Measurements from ENCODE around the gene ATRN. TPM values are rescaled to one million over a fixed set of nuclear protein-coding genes. Genes with fewer than 3 reads are reported as not detected.

ATRN gene
- polyA plus RNA-seq, 1 donor (not counting 4 experiments of a cell fraction or from before 2014, with no cell fraction given), result 49.9 TPM

DNA sequence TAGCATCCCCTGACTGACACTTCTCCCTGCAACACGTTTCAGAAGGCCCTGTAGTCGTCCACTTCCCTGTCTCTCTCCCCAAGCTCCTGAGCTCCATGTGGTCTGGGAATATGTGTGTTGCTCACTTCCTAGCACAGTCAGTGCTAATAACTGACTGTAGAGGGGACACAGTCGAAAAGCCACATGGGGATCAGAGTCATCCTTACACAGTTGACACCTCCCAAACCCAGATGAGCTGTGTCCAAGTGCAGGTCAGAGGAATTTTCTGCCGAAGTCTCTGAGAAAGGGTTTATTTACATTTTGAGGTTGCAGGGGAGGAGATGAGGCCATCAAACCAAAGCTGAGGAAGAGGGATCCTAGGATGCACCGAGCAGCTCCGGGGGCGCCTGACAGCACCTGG is 214.5 kb downstream of the ATRN start:
- no peak for FAIRE-seq

GRCh38 chr20:3686421-3686820 is 215.6 kb downstream of the ATRN start:
- Histone ChIP-seq H3K9ac (ENCODE audit: control insufficient read depth, extremely low read depth, insufficient read depth, low read length) (no peak overlapping the region), H3K36me3 (ENCODE audit: control insufficient read depth in 2 of 2, extremely low read depth in 1 of 2, insufficient read depth in 2 of 2, low read length in 2 of 2) (no peaks in the 10 kb centered on the region), H4K20me1 (ENCODE audit: control insufficient read depth, extremely low read depth, insufficient read depth, low read length) (no peaks in the 10 kb centered on the region), H3K27me3 (ENCODE audit: control insufficient read depth, extremely low read depth, insufficient read depth, low read length) (peaks cover 23% of the 10 kb centered on the region), H3K9me1 (ENCODE audit: control insufficient read depth, extremely low read depth, insufficient read depth, low read length) (no peaks in the 10 kb centered on the region), H3K4me3 (ENCODE audit: control insufficient read depth in 2 of 3, extremely low read depth in 1 of 3, insufficient read depth in 2 of 3, low read depth in 1 of 3, low read length in 3 of 3) (no peak overlapping the region), H3K4me2 (ENCODE audit: control insufficient read depth, extremely low read depth, insufficient read depth, low read depth, low read length) (no peak overlapping the region), H3K27ac (ENCODE audit: control insufficient read depth, insufficient read depth, low read length) (no peak overlapping the region), H3K9me3 (ENCODE audit: control insufficient read depth, low read depth, low read length) (no peaks in the 10 kb centered on the region), H2AFZ (ENCODE audit: control insufficient read depth, low read length) (no peak overlapping the region), H3K79me2 (ENCODE audit: control insufficient read depth, insufficient read depth, low read length) (no peaks in the 10 kb centered on the region), H3K4me1 (ENCODE audit: control insufficient read depth, extremely low read depth, insufficient read depth, low read length) (no peaks in the 10 kb centered on the region)
- TF ChIP-seq, protein P1, sequence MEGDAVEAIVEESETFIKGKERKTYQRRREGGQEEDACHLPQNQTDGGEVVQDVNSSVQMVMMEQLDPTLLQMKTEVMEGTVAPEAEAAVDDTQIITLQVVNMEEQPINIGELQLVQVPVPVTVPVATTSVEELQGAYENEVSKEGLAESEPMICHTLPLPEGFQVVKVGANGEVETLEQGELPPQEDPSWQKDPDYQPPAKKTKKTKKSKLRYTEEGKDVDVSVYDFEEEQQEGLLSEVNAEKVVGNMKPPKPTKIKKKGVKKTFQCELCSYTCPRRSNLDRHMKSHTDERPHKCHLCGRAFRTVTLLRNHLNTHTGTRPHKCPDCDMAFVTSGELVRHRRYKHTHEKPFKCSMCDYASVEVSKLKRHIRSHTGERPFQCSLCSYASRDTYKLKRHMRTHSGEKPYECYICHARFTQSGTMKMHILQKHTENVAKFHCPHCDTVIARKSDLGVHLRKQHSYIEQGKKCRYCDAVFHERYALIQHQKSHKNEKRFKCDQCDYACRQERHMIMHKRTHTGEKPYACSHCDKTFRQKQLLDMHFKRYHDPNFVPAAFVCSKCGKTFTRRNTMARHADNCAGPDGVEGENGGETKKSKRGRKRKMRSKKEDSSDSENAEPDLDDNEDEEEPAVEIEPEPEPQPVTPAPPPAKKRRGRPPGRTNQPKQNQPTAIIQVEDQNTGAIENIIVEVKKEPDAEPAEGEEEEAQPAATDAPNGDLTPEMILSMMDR (optimal IDR thresholded peaks at IDR 0.05 in 1 of 3, IDR thresholded peaks at IDR 0.05 in 1 of 3, conservative IDR thresholded peaks at IDR 0.05 in 1 of 3; ENCODE audit: extremely low read depth in 1 of 3, insufficient read depth in 2 of 3, low read length in 3 of 3), result no peak
- TF ChIP-seq EZH2 (IDR thresholded peaks at IDR 0.05; ENCODE audit: low read length), result no peak
- FAIRE-seq (no peak), DNase-seq (ENCODE audit: low read depth, low spot score) (no peak)
- dilution Hi-C loops (cut with MboI; ENCODE audit: extremely low pct_ligation_motif_present, low sequenced_read_pairs), result no loop called here

More for the DNA sequence above, 214.5 kb downstream of the ATRN start:
- H3K9me1 ChIP-seq (ENCODE audit: control insufficient read depth, extremely low read depth, insufficient read depth, low read length), result no peaks in the 10 kb centered on the region
- H3K9ac ChIP-seq (ENCODE audit: control insufficient read depth, extremely low read depth, insufficient read depth, low read length), result no peak overlapping the region
- no peaks in the 10 kb centered on the region for H3K79me2 ChIP-seq (ENCODE audit: control insufficient read depth, insufficient read depth, low read length)
- no peak overlapping the region for H3K4me2 ChIP-seq (ENCODE audit: control insufficient read depth, extremely low read depth, insufficient read depth, low read depth, low read length)
- H3K4me3 ChIP-seq (ENCODE audit: control insufficient read depth in 2 of 3, extremely low read depth in 1 of 3, insufficient read depth in 2 of 3, low read depth in 1 of 3, low read length in 3 of 3), result no peak overlapping the region
- no peak overlapping the region for H2AFZ ChIP-seq (ENCODE audit: control insufficient read depth, low read length)
- H3K4me1 ChIP-seq (ENCODE audit: control insufficient read depth, extremely low read depth, insufficient read depth, low read length), result no peaks in the 10 kb centered on the region
- dilution Hi-C loops (cut with MboI; ENCODE audit: extremely low pct_ligation_motif_present, low sequenced_read_pairs), result no loop called here
- no peak for TF ChIP-seq EZH2 (IDR thresholded peaks at IDR 0.05; ENCODE audit: low read length)
- TF ChIP-seq, protein P1 (optimal IDR thresholded peaks at IDR 0.05 in 1 of 3, IDR thresholded peaks at IDR 0.05 in 1 of 3, conservative IDR thresholded peaks at IDR 0.05 in 1 of 3; ENCODE audit: extremely low read depth in 1 of 3, insufficient read depth in 2 of 3, low read length in 3 of 3), result no peak
- DNase-seq (ENCODE audit: low read depth, low spot score), result no peak
- no peak overlapping the region for H3K27ac ChIP-seq (ENCODE audit: control insufficient read depth, insufficient read depth, low read length)
- no peaks in the 10 kb centered on the region for H3K9me3 ChIP-seq (ENCODE audit: control insufficient read depth, low read depth, low read length)
- H4K20me1 ChIP-seq (ENCODE audit: control insufficient read depth, extremely low read depth, insufficient read depth, low read length), result no peaks in the 10 kb centered on the region
- peaks cover 33% of the 10 kb centered on the region for H3K27me3 ChIP-seq (ENCODE audit: control insufficient read depth, extremely low read depth, insufficient read depth, low read length)
- H3K36me3 ChIP-seq (ENCODE audit: control insufficient read depth in 2 of 2, extremely low read depth in 1 of 2, insufficient read depth in 2 of 2, low read length in 2 of 2), result no peaks in the 10 kb centered on the region

Measured in keratinocyte (primary cell).